Measurements from ENCODE around the gene SMC6. TPM values are rescaled to one million over a fixed set of nuclear protein-coding genes. Genes with fewer than 3 reads are reported as not detected.

The SMC6 gene
- polyA plus RNA-seq, 3 donors = 3.8 to 6.1 (median 5.1) TPM

DNA sequence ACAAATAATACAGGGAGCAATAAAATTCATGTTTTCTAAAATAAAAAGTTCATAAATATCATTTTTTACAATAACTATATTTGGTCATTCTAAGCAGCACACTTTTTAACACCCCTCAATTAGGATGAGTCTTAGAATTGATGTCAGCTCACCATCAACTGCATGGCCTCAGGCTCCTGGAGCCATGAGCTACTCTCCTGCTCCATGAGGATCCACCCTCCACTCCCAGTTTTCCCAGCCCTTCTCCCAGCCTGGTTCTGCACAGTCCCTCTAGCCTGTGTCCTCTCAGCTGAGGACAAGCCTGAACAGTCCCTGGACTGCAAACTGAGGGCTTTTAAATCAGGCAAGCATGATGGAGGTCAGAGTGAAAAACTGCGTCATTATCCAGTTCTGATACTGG, 89.1 kb downstream of the SMC6 start:
- intact Hi-C loops (cut with micrococcal nuclease) = no loop called here
- Mint-ChIP-seq H3K4me3 (no peak overlapping the region), H3K36me3 (peaks cover 50 to 51% of the 10 kb centered on the region in 2 donors), H3K4me1 (no peaks in the 10 kb centered on the region), H3K27me3 (ENCODE audit: low read depth in 3 of 3) (no peaks in the 10 kb centered on the region), H3K9me3 (no peaks in the 10 kb centered on the region), H3K27ac (peak overlapping the region in 2 of 7 donors; percentile 19 to 41)
- Histone ChIP-seq H3K27ac (ENCODE audit: low read depth in 1 of 2, low read length in 2 of 2) (no peak overlapping the region), H3K9ac (ENCODE audit: insufficient read depth, low read length, poor library complexity, severe bottlenecking) (no peak overlapping the region), H3K79me2 (ENCODE audit: insufficient read depth, low read length) (no peaks in the 10 kb centered on the region), H4K20me1 (ENCODE audit: insufficient read depth, low read length) (no peaks in the 10 kb centered on the region), H3K4me3 (replicated peaks in 1 of 3; ENCODE audit: low read depth in 2 of 3, low read length in 3 of 3) (no peak overlapping the region), H3K4me1 (ENCODE audit: control insufficient read depth in 1 of 2, insufficient read depth in 2 of 2, low read length in 2 of 2) (no peaks in the 10 kb centered on the region), H3K36me3 (replicated peaks in 1 of 2; ENCODE audit: control insufficient read depth in 1 of 2, insufficient read depth in 2 of 2, low read length in 2 of 2) (peaks cover 42 to 89% of the 10 kb centered on the region in 2 donors), H3K27me3 (ENCODE audit: control insufficient read depth in 2 of 2, insufficient read depth in 2 of 2, low read length in 2 of 2) (no peaks in the 10 kb centered on the region), H3K9me3 (replicated peaks in 1 of 2; ENCODE audit: control insufficient read depth in 1 of 2, insufficient read depth in 1 of 2, low read length in 2 of 2) (no peaks in the 10 kb centered on the region), H3K4me2 (replicated peaks; ENCODE audit: extremely low read depth, low read length, poor library complexity, severe bottlenecking) (no peak overlapping the region), H2AFZ (ENCODE audit: insufficient read depth, low read depth, low read length, poor library complexity, severe bottlenecking) (no peak overlapping the region)
- TF ChIP-seq, protein P1, sequence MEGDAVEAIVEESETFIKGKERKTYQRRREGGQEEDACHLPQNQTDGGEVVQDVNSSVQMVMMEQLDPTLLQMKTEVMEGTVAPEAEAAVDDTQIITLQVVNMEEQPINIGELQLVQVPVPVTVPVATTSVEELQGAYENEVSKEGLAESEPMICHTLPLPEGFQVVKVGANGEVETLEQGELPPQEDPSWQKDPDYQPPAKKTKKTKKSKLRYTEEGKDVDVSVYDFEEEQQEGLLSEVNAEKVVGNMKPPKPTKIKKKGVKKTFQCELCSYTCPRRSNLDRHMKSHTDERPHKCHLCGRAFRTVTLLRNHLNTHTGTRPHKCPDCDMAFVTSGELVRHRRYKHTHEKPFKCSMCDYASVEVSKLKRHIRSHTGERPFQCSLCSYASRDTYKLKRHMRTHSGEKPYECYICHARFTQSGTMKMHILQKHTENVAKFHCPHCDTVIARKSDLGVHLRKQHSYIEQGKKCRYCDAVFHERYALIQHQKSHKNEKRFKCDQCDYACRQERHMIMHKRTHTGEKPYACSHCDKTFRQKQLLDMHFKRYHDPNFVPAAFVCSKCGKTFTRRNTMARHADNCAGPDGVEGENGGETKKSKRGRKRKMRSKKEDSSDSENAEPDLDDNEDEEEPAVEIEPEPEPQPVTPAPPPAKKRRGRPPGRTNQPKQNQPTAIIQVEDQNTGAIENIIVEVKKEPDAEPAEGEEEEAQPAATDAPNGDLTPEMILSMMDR (IDR thresholded peaks at IDR 0.05) = no peak
- DNase-seq = no peak
- no CpG with 5 or more reads among the region's 1 CpG for WGBS (ENCODE audit: insufficient coverage)

DNA sequence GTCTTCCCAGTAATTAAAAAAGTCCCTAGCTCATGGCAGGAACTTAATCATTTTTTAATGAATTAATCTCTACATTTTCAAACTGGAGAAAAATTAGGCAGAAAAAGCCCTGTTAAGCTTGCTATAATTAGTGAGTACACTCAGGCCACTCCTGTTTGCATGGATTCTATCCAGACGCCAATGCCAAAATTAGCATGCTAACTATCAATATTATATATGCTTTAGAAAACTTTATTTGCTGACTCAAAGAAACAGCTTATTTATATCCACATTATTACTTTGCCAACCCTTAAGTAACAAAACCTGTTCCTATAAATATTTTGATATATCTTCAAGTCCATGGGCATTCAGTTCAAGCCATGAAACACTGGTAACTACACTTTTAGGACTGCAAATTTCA, 90.9 kb downstream of the SMC6 start:
- no peaks in the 10 kb centered on the region for H3K79me2 ChIP-seq (ENCODE audit: insufficient read depth, low read length)
- Mint-ChIP-seq H3K27me3 (ENCODE audit: low read depth in 3 of 3) (no peaks in the 10 kb centered on the region), H3K9me3 (no peaks in the 10 kb centered on the region), H3K36me3 (peaks cover 34 to 42% of the 10 kb centered on the region in 2 donors), H3K4me3 (no peak overlapping the region), H3K27ac (no peak overlapping the region), H3K4me1 (no peaks in the 10 kb centered on the region)
- intact Hi-C loops (cut with micrococcal nuclease) = no loop called here
- no peaks in the 10 kb centered on the region for H3K9me3 ChIP-seq (replicated peaks in 1 of 2; ENCODE audit: control insufficient read depth in 1 of 2, insufficient read depth in 1 of 2, low read length in 2 of 2)
- H3K27ac ChIP-seq (ENCODE audit: low read depth in 1 of 2, low read length in 2 of 2) = no peak overlapping the region
- no peak for DNase-seq
- no peaks in the 10 kb centered on the region for H4K20me1 ChIP-seq (ENCODE audit: insufficient read depth, low read length)
- no peak overlapping the region for H3K4me3 ChIP-seq (replicated peaks in 1 of 3; ENCODE audit: low read depth in 2 of 3, low read length in 3 of 3)
- TF ChIP-seq, protein P1 (IDR thresholded peaks at IDR 0.05) = no peak
- WGBS (ENCODE audit: insufficient coverage) = no CpG with 5 or more reads among the region's 1 CpG
- H3K36me3 ChIP-seq (replicated peaks in 1 of 2; ENCODE audit: control insufficient read depth in 1 of 2, insufficient read depth in 2 of 2, low read length in 2 of 2) = peaks cover 28 to 75% of the 10 kb centered on the region in 2 donors
- no peak overlapping the region for H2AFZ ChIP-seq (ENCODE audit: insufficient read depth, low read depth, low read length, poor library complexity, severe bottlenecking)
- no peaks in the 10 kb centered on the region for H3K4me1 ChIP-seq (ENCODE audit: control insufficient read depth in 1 of 2, insufficient read depth in 2 of 2, low read length in 2 of 2)
- H3K27me3 ChIP-seq (ENCODE audit: control insufficient read depth in 2 of 2, insufficient read depth in 2 of 2, low read length in 2 of 2) = no peaks in the 10 kb centered on the region
- H3K4me2 ChIP-seq (replicated peaks; ENCODE audit: extremely low read depth, low read length, poor library complexity, severe bottlenecking) = no peak overlapping the region
- no peak overlapping the region for H3K9ac ChIP-seq (ENCODE audit: insufficient read depth, low read length, poor library complexity, severe bottlenecking)

Measured in CD14-positive monocyte (primary cell).